ENCODE measurements around the gene TM4SF20.

Gene TM4SF20

GRCh38 chr2:227312579-227312978, 66.5 kb downstream of the TM4SF20 start:
- no peak for DNase-seq (ENCODE audit: low read depth in 2 of 2)
- TF ChIP-seq CTCF (IDR thresholded peaks at IDR 0.05; ENCODE audit: low read depth, low read length) = no peak
- no peak overlapping the region for H3K4me3 ChIP-seq (replicated peaks in 1 of 2; ENCODE audit: low read depth in 2 of 2, low read length in 2 of 2)
